SK-N-SH treated with all-trans-retinoic acid at 6 μM for 48 hours (cell line): ENCODE measurements around the gene WSCD2.

Source experiments
- ATAC-seq: fragments of 200-7000 bp; cut with Tn5 transposase; 3 replicates; pipeline ENCODE4 v1.9.1; 2020; ENCODE audit warnings: mild to moderate bottlenecking, moderate library complexity
- ARNTL ChIP-seq: fragments of 450-650 bp; formaldehyde crosslinking; IDR thresholded peaks from 2 replicates; pipeline ENCODE4 v1.5.0; 2020; ENCODE audit warnings: low read depth, mild to moderate bottlenecking, moderate library complexity, borderline replicate concordance
- CSRNP3 ChIP-seq: fragments of 250-450 bp; sonication (Bioruptor Pico); IDR thresholded peaks from 2 replicates; pipeline ENCODE4 v1.5.1; 2021; ENCODE audit warnings: mild to moderate bottlenecking, moderate library complexity
- ESRRG ChIP-seq: fragments of 250-450 bp; sonication (Bioruptor Pico); IDR thresholded peaks from 2 replicates; pipeline ENCODE4 v1.6.1; 2021; ENCODE audit warnings: mild to moderate bottlenecking
- GLIS3 ChIP-seq: fragments of 250-450 bp; sonication (Bioruptor Pico); IDR thresholded peaks from 2 replicates; pipeline ENCODE4 v1.5.0; 2020; ENCODE audit warnings: mild to moderate bottlenecking, moderate library complexity
- ISL1 ChIP-seq: fragments of 250-450 bp; sonication (Bioruptor Pico); IDR thresholded peaks from 2 replicates; pipeline ENCODE4 v2.1.2; 2022; ENCODE audit warnings: mild to moderate bottlenecking, moderate library complexity
- OSR1 ChIP-seq: fragments of 250-450 bp; sonication (Bioruptor Pico); IDR thresholded peaks from 2 replicates; pipeline ENCODE4 v1.8.0; 2022; ENCODE audit warnings: moderate library complexity, mild to moderate bottlenecking, inconsistent platforms
- PATZ1 ChIP-seq: fragments of 250-450 bp; sonication (Bioruptor Pico); IDR thresholded peaks from 2 replicates; pipeline ENCODE4 v1.8.0; 2020; ENCODE audit warnings: mild to moderate bottlenecking, moderate library complexity, borderline replicate concordance
- PPARA ChIP-seq: fragments of 250-450 bp; sonication (Bioruptor Pico); IDR thresholded peaks from 2 replicates; pipeline ENCODE4 v1.5.0; 2020; ENCODE audit warnings: mild to moderate bottlenecking, borderline replicate concordance
- RARB ChIP-seq: fragments of 250-450 bp; sonication (Bioruptor Pico); IDR thresholded peaks from 2 replicates; pipeline ENCODE4 v1.8.0; 2021; ENCODE audit warnings: mild to moderate bottlenecking, moderate library complexity
- SNAI2 ChIP-seq: fragments of 250-450 bp; sonication (Bioruptor Pico); IDR thresholded peaks from 2 replicates; pipeline ENCODE4 v1.5.0; 2020; ENCODE audit warnings: mild to moderate bottlenecking, moderate library complexity
- TCF4 ChIP-seq: fragments of 250-450 bp; sonication (Bioruptor Pico); IDR thresholded peaks from 2 replicates; pipeline ENCODE4 v1.8.0; 2021; ENCODE audit warnings: mild to moderate bottlenecking, moderate library complexity, borderline replicate concordance
- TOX ChIP-seq: fragments of 250-450 bp; sonication (Bioruptor Pico); IDR thresholded peaks from 2 replicates; pipeline ENCODE4 v1.8.0; 2021; ENCODE audit warnings: mild to moderate bottlenecking, moderate library complexity, borderline replicate concordance
- ZC3H10 ChIP-seq: fragments of 250-450 bp; sonication (Bioruptor Pico); IDR thresholded peaks from 2 replicates; pipeline ENCODE4 v1.5.1; 2021; ENCODE audit warnings: mild to moderate bottlenecking, moderate library complexity
- ZFP30 ChIP-seq: fragments of 450-650 bp; formaldehyde crosslinking; IDR thresholded peaks from 2 replicates; pipeline ENCODE4 v1.5.0; 2022; ENCODE audit warnings: mild to moderate bottlenecking, moderate library complexity
- ZNF565 ChIP-seq: fragments of 450-650 bp; formaldehyde crosslinking; conservative IDR thresholded peaks from 2 replicates; pipeline ENCODE4 v1.5.0; 2020; ENCODE audit warnings: low read depth, mild to moderate bottlenecking, moderate library complexity
- ZNF70 ChIP-seq: fragments of 450-650 bp; formaldehyde crosslinking; IDR thresholded peaks from 2 replicates; pipeline ENCODE4 v1.5.0; 2020; ENCODE audit warnings: mild to moderate bottlenecking, moderate library complexity
- ZNF8 ChIP-seq: fragments of 450-650 bp; formaldehyde crosslinking; IDR thresholded peaks from 2 replicates; pipeline ENCODE4 v1.5.0; 2020; ENCODE audit warnings: mild to moderate bottlenecking, moderate library complexity
- TF ChIP-seq, protein P1 (sequence below): fragments of 250-450 bp; sonication (Bioruptor Pico); IDR thresholded peaks from 2 replicates; pipeline ENCODE4 v1.5.1; 2020; ENCODE audit warnings: low read depth, mild to moderate bottlenecking, moderate library complexity
- TF ChIP-seq, protein P2 (sequence below): fragments of 250-450 bp; sonication (Bioruptor Pico); IDR thresholded peaks from 2 replicates; pipeline ENCODE4 v1.8.0; 2021; ENCODE audit warnings: low read depth, mild to moderate bottlenecking, moderate library complexity, borderline replicate concordance

Gene WSCD2

GRCh38 chr12:108091679-108092051, 37.4 kb upstream of the WSCD2 start (continued):
- TF ChIP-seq ISL1 (CRISPR knock-in tag) (no peak), ZC3H10 (CRISPR knock-in tag) (no peak), RARB (CRISPR knock-in tag) (no peak)

- no peak for ATAC-seq
- TF ChIP-seq PATZ1 (CRISPR knock-in tag) = no peak
- no peak for TF ChIP-seq RARB (CRISPR knock-in tag)
- TF ChIP-seq GLIS3 = no peak
- no peak for TF ChIP-seq OSR1 (CRISPR knock-in tag)
- TF ChIP-seq ZNF565 (CRISPR knock-in tag) = no peak
- TF ChIP-seq ESRRG (CRISPR knock-in tag) = no peak
- TF ChIP-seq CSRNP3 (CRISPR knock-in tag) = no peak
- TF ChIP-seq, protein P1, sequence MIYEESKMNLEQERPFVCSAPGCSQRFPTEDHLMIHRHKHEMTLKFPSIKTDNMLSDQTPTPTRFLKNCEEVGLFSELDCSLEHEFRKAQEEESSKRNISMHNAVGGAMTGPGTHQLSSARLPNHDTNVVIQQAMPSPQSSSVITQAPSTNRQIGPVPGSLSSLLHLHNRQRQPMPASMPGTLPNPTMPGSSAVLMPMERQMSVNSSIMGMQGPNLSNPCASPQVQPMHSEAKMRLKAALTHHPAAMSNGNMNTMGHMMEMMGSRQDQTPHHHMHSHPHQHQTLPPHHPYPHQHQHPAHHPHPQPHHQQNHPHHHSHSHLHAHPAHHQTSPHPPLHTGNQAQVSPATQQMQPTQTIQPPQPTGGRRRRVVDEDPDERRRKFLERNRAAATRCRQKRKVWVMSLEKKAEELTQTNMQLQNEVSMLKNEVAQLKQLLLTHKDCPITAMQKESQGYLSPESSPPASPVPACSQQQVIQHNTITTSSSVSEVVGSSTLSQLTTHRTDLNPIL (CRISPR knock-in tag) = no peak
- no peak for TF ChIP-seq SNAI2 (CRISPR knock-in tag)
- no peak for TF ChIP-seq ARNTL (CRISPR knock-in tag)
- no peak for TF ChIP-seq ZC3H10 (CRISPR knock-in tag)
- TF ChIP-seq TOX (CRISPR knock-in tag) = no peak
- TF ChIP-seq ZNF70 (CRISPR knock-in tag) = no peak
- TF ChIP-seq TCF4 (CRISPR knock-in tag) = no peak
- TF ChIP-seq, protein P2, sequence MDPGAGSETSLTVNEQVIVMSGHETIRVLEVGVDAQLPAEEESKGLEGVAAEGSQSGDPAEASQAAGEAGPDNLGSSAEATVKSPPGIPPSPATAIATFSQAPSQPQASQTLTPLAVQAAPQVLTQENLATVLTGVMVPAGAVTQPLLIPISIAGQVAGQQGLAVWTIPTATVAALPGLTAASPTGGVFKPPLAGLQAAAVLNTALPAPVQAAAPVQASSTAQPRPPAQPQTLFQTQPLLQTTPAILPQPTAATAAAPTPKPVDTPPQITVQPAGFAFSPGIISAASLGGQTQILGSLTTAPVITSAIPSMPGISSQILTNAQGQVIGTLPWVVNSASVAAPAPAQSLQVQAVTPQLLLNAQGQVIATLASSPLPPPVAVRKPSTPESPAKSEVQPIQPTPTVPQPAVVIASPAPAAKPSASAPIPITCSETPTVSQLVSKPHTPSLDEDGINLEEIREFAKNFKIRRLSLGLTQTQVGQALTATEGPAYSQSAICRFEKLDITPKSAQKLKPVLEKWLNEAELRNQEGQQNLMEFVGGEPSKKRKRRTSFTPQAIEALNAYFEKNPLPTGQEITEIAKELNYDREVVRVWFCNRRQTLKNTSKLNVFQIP (CRISPR knock-in tag) = no peak
- no peak for TF ChIP-seq ZNF8 (CRISPR knock-in tag)
These were observed 35.9 kb upstream of the WSCD2 start for GRCh38 chr12:108093209-108093608.

DNA sequence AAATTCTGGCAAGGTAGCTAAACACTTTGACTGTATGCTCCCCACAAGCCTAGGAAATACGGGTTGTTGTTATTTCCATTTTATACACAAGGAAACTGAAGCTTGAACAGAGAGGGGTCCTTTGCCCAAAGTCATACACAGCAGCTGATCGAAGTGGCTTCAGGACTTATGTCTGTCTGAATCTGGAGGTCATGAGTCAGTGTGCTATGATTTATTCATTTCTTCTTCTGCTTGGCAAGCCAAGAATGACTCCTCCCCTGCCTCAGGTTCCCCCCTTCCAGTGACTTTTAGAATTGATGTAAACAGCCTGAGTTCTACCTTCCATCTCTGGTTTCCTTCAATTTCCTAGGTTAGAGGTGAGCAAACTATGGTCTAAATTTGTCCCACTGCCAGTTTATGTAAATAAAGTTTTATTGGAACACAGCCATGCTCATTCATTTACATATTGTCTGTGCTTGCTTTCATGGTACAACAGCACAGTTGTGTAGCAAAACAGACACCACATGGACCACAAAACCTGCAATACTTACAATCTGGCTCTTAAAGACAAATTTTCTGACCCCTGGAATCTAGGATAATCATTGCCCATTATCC, 34.9 kb upstream of the WSCD2 start:
- TF ChIP-seq ZFP30 (CRISPR knock-in tag) = no peak
- TF ChIP-seq ARNTL (CRISPR knock-in tag) = no peak
- TF ChIP-seq ISL1 (CRISPR knock-in tag) = no peak
- no peak for TF ChIP-seq CSRNP3 (CRISPR knock-in tag)
- TF ChIP-seq ZNF8 (CRISPR knock-in tag) = no peak
- TF ChIP-seq PPARA (CRISPR knock-in tag) = no peak
- no peak for TF ChIP-seq ZNF70 (CRISPR knock-in tag)
- TF ChIP-seq, protein P1 (CRISPR knock-in tag) = no peak
- ATAC-seq = no peak
